AG09319 (cell line): ENCODE measurements around the gene CAMTA1.

Source experiments
- DNase-seq: peaks from one replicate; pipeline ENCODE4 v3.0.0-alpha.2; 2010; ENCODE audit warnings: low read depth; ENCODE audit errors: extremely low read depth
- CTCF ChIP-seq: IDR thresholded peaks from 2 replicates; pipeline ENCODE4 v1.5.1; 2011; ENCODE audit warnings: low read depth, mild to moderate bottlenecking, inconsistent platforms, low read length, moderate library complexity

Gene CAMTA1

DNA sequence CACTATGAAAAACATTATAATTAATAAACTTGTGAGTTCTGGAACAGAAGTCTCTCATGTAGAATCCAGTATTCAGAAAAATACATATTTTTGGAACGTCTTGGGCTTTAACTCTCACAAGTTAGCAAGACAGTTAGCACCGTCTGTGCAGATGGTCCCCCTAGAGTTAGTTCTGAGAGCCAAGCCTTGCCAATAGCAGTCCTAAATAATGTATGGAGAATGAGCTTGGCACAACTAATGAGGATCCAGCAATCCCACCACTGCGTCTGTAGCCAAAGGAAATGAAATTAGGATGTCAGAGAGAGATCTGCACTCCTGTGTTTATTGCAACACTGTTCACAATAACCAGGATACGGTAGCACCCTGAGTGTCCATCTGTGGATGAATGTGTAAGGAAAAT lies 931.3 kb downstream of the CAMTA1 start:
- no peak for TF ChIP-seq CTCF
- DNase-seq = no peak

DNA sequence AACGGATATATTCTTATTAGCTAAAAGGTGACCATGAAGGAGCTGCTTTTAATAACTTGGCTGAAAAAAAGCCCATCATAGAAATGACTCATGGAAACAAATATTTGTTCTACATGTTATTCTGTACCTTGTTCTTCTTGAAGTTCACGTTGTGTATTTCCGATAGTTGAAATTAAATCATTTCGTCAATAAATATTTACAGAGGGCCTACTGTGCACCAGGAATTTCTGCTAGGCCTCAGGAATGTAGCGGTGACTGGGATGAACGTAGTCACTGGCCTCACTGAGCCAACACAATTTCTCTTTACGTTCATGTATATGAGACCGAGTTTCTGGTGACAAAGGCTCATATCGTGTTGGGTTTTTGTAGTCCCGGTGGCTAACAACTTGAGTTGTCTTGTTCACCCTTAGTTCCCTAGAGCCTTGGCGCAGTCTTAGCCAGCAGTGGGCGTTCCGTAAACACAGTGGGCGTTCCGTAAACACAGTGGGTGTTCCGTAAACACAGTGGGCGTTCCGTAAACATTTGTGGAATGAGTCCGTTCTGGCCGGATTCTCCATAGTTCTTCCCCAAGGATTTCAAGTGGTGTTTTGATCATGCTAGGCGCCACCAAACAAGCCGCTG lies 932.6 kb downstream of the CAMTA1 start:
- DNase-seq = no peak
- no peak for TF ChIP-seq CTCF

DNA sequence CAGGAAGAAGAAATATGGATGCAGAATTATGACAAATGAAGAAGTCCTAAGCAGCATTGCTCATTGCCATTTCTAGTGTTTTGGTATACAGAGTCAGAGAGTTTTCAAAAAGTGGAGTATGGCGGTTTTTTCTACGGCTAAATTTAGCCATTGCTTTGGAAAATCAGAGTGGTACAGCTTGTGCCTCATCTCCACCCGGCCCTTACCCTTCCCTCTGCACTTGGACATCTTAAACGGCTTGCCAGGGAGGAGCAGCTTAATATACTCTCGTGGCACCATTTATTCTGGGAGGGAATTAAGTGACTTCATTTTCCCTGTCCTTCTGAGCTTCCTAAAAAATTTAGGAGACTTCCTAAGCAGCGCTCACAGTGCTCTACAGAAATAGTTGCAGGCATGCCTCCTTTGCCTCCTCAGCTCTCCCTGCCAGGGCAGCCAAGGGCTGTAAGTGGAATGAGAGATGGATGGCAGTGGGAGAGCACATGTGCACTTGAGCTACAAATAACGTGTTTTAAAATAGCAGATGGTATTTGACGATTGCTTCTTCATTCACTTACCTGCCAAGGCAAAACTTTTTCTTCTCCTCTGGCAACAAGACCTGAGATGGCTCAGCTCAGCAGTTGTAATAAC lies 934.3 kb downstream of the CAMTA1 start:
- no peak for DNase-seq
- no peak for TF ChIP-seq CTCF

DNA sequence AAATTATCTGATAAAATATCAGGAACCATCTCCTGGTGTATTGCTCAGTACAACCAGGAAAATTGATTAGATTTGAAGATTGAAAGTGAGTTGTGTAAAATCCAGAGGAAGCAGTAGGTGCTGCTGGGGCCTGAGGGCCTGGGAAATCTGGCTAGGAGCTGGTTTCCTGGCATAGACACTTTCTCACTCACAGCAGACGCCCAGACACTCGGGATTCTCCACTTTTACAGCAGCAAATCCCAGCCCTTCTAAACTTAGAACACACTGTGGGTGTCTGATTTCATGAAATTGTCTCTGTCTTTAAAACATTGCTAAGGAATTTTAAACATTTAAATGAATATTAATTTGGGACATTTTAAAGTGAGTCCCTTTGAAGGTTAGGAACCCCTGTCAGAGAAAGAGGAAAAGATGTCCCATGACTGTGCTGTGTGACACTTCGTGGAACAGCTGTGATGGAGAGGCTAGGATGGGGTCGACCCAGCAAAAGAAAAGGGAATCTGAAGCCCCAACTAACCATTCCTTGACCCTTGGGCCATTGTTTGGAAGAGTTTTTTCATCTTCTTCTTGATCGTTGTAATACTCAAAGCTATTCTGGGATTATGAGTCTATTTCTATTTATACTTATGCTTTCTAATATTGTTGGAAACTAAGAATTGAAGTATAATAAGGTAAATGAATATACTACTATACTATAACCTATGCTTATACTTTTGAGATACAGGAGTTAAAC lies 936.9 kb downstream of the CAMTA1 start:
- DNase-seq = no peak
- no peak for TF ChIP-seq CTCF

- no peak for TF ChIP-seq CTCF
- DNase-seq = no peak
Measured at GRCh38 chr1:7722670-7723012, 937.4 kb downstream of the CAMTA1 start.

- no peak for DNase-seq
- TF ChIP-seq CTCF = no peak
Measured at GRCh38 chr1:7726623-7727022, 941.4 kb downstream of the CAMTA1 start.

DNA sequence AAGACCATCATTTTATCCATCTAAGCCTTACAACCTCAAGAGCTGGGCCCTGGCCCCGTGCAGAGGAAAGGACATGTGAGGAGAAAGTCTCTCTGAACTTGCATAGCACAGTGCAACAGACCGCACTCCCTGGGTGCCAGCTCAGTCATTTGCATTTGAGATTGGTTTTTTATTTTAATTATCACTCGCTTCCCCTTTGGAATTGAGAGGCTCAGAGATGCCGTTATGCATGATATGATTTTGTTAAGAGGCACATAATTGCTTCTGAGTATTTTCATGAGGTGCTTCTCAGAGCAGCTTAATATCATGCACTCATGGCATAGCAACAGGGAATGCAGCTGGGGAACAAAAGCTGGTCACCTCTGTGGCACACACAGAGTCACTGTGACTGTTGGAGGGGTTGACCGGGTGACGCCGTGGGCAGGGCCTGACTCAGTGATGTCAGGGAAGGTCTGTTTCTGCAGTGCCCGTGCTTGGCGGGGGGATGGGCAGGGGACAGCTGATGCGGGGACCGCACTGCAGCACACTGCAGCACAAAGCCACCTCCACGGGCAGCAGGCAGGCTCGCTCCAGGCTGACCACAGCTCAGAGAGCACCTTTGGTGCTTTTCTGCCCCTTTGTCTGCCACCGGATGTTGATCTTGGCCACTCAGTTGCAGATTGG lies 942.7 kb downstream of the CAMTA1 start:
- TF ChIP-seq CTCF = no peak
- DNase-seq = no peak
